Measurements from ENCODE around the gene LPO.

The LPO gene

DNA sequence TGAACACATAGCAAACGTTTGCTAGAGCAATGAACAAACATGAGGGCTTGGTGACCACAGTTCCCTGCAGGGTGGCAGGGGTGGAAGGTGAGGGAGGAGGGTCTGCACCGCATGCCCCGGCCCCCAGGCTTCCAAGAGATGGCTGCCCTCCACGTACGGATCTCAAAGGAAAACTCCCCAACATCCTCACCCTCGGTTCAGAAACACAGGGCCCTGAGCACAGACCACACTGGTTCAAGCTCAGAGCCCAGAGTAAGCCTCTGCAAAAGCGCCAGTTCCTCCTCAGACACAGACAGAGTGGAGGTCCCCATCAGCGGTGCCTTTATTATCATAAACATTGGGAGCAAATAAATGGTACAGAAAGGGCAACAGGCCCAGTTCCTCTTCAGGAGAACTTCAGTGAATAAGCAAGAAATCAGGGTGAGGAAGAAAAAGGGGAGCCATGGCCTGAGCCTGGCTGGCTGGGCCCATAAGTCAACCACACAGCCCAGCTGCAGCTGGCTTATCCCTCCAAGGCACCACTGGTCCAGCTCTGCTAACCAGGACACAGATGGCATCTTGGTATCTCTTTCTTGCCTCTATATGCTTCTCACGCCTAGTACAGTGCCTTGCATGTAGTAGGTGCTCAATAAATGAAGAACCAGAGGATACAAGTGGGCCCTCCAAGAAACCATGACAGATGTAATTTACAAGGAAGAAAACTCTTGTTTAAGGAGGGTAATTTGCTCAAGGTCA lies 31.3 kb downstream of the LPO start:
- DNase-seq (no peak), ATAC-seq (ENCODE audit: insufficient read depth, low read depth) (no peak)
- H3K79me2 ChIP-seq (ENCODE audit: insufficient read depth, low read length), result no peaks in the 10 kb centered on the region
- no peak overlapping the region for H3K4me2 ChIP-seq (ENCODE audit: insufficient read depth, low read length)
- no peak overlapping the region for H3K9ac ChIP-seq (ENCODE audit: low read depth, low read length)
- no peaks in the 10 kb centered on the region for H3K9me3 ChIP-seq (ENCODE audit: insufficient read depth, low read length, severe bottlenecking)
- H4K20me1 ChIP-seq (ENCODE audit: insufficient read depth, low read length), result no peaks in the 10 kb centered on the region
- no peaks in the 10 kb centered on the region for H3K36me3 ChIP-seq (ENCODE audit: insufficient read depth, low read length)
- H3K27ac ChIP-seq (ENCODE audit: low read length), result no peak overlapping the region
- TF ChIP-seq EZH2 (IDR thresholded peaks at IDR 0.05; ENCODE audit: borderline replicate concordance, low read depth, low read length, severe bottlenecking) (no peak), CTCF (IDR thresholded peaks at IDR 0.05; ENCODE audit: borderline replicate concordance, extremely low read depth, low read length, poor library complexity, severe bottlenecking) (no peak)
- H3K27me3 ChIP-seq (ENCODE audit: insufficient read depth, low read length, poor library complexity), result peaks cover 20% of the 10 kb centered on the region
- no peaks in the 10 kb centered on the region for H3K4me1 ChIP-seq (ENCODE audit: insufficient read depth, low read length)
- H3K4me3 ChIP-seq (ENCODE audit: low read depth in 1 of 2, low read length in 2 of 2), result no peak overlapping the region
- no peak overlapping the region for H2AFZ ChIP-seq (ENCODE audit: low read depth, low read length)

DNA sequence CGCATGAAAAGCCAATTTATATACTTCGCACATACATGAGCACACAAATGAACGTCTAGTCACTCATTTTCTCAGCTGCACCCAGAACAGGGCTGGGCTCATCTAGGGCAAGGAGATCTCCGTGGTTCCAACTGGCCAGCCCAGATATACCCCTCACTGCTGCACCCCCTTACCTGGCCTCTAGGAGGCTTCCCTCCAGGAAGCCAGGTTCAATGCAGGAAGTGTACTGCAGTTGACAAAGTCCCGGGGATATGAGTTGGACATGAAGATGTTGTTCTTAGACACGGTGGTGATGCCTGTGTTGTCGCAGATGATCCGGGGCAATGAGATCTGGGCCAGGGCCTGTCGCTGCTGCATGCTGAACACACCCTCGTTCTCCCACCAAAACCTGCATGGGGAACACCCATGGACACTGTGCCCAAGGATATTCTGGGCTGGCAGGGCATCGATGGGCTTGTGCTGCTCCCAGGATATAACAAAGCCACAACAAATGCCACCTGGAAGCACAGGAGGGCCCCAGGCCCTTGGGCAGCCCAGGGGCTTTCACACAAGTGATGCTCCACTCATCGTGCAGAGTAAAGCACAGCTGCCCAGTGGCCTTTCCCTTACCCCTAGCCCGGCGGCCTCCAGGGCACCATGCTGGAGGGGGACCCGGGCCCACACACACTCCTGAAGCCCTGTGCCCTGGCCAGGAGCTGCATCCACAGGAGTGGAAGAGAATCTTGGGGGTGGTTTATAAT lies 32.3 kb downstream of the LPO start:
- no peaks in the 10 kb centered on the region for H3K36me3 ChIP-seq (ENCODE audit: insufficient read depth, low read length)
- no peak overlapping the region for H3K9ac ChIP-seq (ENCODE audit: low read depth, low read length)
- TF ChIP-seq EZH2 (IDR thresholded peaks at IDR 0.05; ENCODE audit: borderline replicate concordance, low read depth, low read length, severe bottlenecking) (no peak), CTCF (IDR thresholded peaks at IDR 0.05; ENCODE audit: borderline replicate concordance, extremely low read depth, low read length, poor library complexity, severe bottlenecking) (peak; percentile 29)
- ATAC-seq (ENCODE audit: insufficient read depth, low read depth), result no peak
- H2AFZ ChIP-seq (ENCODE audit: low read depth, low read length), result no peak overlapping the region
- no peak overlapping the region for H3K27ac ChIP-seq (ENCODE audit: low read length)
- no peaks in the 10 kb centered on the region for H4K20me1 ChIP-seq (ENCODE audit: insufficient read depth, low read length)
- H3K79me2 ChIP-seq (ENCODE audit: insufficient read depth, low read length), result no peaks in the 10 kb centered on the region
- H3K4me1 ChIP-seq (ENCODE audit: insufficient read depth, low read length), result no peaks in the 10 kb centered on the region
- H3K4me2 ChIP-seq (ENCODE audit: insufficient read depth, low read length), result no peak overlapping the region
- peaks cover 13% of the 10 kb centered on the region for H3K27me3 ChIP-seq (ENCODE audit: insufficient read depth, low read length, poor library complexity)
- H3K9me3 ChIP-seq (ENCODE audit: insufficient read depth, low read length, severe bottlenecking), result no peaks in the 10 kb centered on the region
- H3K4me3 ChIP-seq (ENCODE audit: low read depth in 1 of 2, low read length in 2 of 2), result no peak overlapping the region
- DNase-seq, result no peak

GRCh38 chr17:58271216-58271931 lies 33.0 kb downstream of the LPO start:
- H3K4me2 ChIP-seq (ENCODE audit: insufficient read depth, low read length), result no peak overlapping the region
- no peak overlapping the region for H3K9ac ChIP-seq (ENCODE audit: low read depth, low read length)
- H2AFZ ChIP-seq (ENCODE audit: low read depth, low read length), result no peak overlapping the region
- H3K79me2 ChIP-seq (ENCODE audit: insufficient read depth, low read length), result no peaks in the 10 kb centered on the region
- H3K27ac ChIP-seq (ENCODE audit: low read length), result no peak overlapping the region
- ATAC-seq (ENCODE audit: insufficient read depth, low read depth), result no peak
- H3K4me3 ChIP-seq (ENCODE audit: low read depth in 1 of 2, low read length in 2 of 2), result no peak overlapping the region
- H3K27me3 ChIP-seq (ENCODE audit: insufficient read depth, low read length, poor library complexity), result peaks cover 8% of the 10 kb centered on the region
- 0 out of 2 replicates have a peak, but pooled peaks cover 2% of the 10 kb centered on the region for H4K20me1 ChIP-seq (ENCODE audit: insufficient read depth, low read length)
- no peak for DNase-seq
- no peaks in the 10 kb centered on the region for H3K9me3 ChIP-seq (ENCODE audit: insufficient read depth, low read length, severe bottlenecking)
- H3K36me3 ChIP-seq (ENCODE audit: insufficient read depth, low read length), result no peaks in the 10 kb centered on the region
- no peaks in the 10 kb centered on the region for H3K4me1 ChIP-seq (ENCODE audit: insufficient read depth, low read length)
- no peak for TF ChIP-seq EZH2 (IDR thresholded peaks at IDR 0.05; ENCODE audit: borderline replicate concordance, low read depth, low read length, severe bottlenecking)
- TF ChIP-seq CTCF (IDR thresholded peaks at IDR 0.05; ENCODE audit: borderline replicate concordance, extremely low read depth, low read length, poor library complexity, severe bottlenecking), result no peak
